ENCODE data around the gene GLB1L.
A peak's percentile ranks its signal among the peaks of the same experiment; 100 is the strongest.

The GLB1L gene

GRCh38 chr2:219221957-219222518 is 23.2 kb downstream of the GLB1L start:
- no peak for DNase-seq (ENCODE audit: low spot score)

DNA sequence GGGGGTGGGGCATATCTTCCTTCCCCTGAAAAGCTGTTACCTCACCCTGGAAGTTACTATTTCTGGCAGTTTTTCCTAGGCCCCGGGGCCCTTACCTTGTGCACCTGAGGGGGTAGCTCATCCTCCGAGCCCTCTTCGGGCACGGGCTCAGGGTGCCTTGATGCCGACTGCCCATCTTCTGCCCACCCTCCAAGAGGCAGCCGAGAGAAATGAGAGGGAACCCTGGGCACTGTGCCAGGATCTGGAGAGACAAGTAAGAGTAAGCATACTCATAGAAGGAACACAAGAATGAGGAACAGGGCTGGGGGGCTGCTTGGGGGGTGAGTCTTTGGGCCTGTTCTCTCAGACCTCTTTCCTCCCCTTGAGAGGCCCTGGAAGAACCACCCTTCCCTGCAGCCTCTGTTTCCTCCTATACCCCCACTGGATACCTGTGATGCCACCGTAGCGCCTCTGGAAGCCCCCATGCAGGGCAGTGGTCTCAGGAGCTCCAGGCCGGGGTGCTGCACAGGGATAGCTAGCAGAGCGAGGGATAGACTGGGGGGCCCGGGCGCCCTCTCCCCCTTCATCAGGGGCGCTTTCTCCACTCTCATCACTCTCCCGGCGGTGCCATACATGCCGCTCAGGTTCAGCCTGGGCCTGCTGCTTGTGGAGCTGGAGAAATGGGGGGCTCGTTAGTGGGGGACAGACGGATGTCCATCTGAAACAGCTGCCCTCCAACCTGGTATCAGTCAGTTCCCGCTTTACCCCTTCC is 24.4 kb downstream of the GLB1L start:
- DNase-seq (ENCODE audit: low spot score), result no peak

GRCh38 chr2:219219784-219220532 is 25.3 kb downstream of the GLB1L start:
- DNase-seq (ENCODE audit: low spot score), result no peak

DNA sequence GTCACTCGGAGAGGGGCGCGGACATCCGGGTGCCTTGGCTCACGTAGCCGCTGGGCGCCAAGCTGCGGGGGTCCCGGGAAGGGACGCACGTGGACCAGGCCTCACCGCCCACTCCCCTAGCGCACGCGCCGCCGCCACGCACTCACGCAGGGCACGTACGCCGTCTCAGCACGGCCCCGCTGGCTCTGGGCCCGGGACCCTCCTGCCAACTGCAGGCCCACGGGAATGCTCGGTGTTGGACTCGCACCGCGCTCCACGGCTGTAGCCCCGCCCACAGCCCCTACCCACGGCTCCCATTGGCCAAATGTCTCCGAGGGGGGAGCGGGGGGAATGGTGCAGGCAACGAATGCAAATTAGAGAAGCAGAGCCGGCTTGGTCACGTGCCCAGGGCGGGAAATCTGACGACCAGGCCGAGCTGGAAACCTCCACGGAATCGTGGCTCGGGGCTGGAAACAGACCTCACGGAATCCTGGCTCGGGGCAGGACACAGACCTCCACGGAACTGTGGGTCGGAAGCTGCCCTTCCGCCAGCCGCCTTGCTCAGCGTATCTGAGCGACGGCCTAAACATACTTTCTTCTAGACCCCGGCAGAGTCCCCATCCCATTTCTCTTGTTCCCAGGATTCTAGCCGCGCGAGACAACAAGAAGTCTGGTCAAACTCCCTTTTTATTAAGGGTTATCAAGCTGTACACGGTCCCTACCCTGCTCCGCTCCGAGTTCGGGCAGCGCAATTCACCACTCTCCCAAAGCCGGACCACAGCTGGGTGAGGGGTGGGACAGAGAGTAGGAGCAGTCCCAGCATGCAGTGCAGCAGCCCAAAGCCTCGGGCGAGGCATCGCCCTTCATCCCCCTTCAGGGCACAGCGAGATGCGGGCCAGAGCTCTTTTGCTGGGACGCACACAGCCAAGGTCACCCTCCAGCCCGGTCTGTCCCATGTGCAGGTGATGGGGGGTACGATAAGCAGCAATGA is 26.2 kb downstream of the GLB1L start, which contains the start of gene ABCB6:
ABCB6 (minus strand) TSS at position 227 of the 970 bp plus-strand sequence. CDS start 285 bp downstream, outside the sequence.
- DNase-seq (ENCODE audit: low spot score), result peak; percentile 84

- DNase-seq (ENCODE audit: low spot score), result peak; percentile 75
Observed at GRCh38 chr2:219218217-219218731, 27.0 kb downstream of the GLB1L start.

DNA sequence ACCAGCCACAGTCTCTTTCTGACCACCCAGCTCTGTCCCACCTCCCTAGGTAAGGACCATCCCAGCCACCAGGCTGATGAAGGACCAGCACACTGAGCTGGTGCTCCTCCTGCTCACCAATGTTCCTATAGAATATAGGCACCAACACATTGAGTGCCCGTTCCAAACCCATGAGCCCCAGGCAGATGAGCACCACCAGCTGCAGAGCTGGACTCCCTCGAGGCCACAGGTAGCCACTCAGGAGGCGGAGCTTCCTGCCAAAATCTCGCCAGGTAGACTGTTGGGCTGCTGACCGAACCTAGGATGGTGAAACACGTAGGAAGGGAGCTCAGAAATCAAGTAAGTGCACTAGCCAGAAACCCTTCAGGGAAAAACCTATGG is 28.7 kb downstream of the GLB1L start:
- DNase-seq (ENCODE audit: low spot score), result no peak

DNA sequence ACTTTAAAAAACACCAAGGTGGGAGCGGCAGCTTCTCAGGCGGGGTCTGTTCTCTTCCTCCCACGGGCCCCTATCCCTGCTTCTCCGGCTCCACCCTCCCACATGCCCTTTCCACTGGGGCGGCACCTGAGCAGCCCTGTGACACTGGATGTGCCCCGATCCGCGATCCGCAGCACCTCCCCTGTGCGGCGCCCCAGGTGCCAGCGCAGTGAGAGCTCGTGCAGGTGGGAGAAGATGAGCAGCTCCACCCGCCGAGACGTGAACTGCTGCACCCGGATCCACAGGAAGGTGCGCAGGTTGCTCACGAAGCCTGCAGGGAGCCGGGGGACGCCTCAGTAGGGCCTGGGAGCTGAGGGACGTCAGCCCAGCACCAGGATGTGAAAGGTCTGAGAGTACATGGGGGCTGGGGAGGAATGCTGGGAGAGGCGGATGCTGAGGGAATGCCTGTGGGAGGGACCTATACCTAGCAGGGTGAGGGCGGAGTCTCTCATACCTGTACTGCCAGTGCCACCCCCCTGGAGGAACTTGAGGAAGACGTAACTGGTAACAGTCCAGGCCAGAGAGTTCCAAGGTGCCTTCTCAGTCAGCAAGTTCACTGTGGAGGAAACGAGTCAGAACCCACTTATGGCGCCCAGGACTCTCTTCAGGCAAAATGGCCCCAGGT is 29.2 kb downstream of the GLB1L start:
- peak; percentile 37 for DNase-seq (ENCODE audit: low spot score)

- DNase-seq (ENCODE audit: low spot score), result no peak
Observed at GRCh38 chr2:219214786-219215185, 30.5 kb downstream of the GLB1L start.

DNA sequence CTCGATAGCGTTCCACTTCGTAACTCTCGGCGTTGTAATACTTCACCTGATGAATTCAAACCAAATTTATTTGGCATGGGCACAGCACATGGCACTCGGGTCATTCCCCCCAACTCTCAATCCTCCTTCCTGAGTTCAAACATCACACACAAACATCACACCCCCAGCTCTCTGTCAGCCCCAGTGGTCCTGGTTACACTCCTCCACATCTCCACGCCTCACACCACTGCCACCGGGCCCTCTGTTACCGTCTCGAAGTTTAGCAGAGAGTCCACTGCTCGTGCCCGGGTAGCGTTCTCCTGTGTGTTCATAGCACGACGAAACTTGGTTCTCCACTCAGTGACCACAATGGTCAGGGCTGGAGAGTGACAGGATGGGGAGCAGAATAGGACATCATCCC is 31.1 kb downstream of the GLB1L start:
- no peak for DNase-seq (ENCODE audit: low spot score)

DNA sequence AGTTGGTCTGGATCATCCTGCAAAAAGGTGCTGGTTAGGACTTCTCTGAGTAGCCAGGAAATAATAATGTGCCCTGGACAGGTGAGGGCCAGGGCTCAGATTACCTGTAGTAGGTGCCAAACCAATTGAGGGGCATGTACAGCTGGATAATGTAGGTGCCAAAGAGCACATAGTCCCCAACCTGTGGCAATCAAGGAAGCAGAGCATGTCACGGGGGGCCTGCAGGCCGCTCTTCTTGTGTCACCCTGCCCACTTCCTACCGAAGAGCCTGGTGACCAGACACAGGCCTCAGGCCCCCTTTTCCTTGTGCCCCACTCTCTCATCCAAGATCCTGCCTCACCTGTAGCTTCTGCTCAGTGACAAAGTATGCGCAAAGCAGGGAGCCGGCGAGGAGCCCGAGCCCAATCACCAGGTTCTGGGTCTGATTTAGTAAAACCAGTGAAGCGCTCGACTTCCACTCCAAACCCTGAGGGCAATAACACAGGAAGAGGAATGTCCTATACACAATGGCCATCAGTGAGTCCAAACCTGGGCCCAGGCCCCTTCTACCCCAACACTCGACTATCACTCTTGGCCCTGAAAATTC is 31.7 kb downstream of the GLB1L start:
- no peak for DNase-seq (ENCODE audit: low spot score)

- DNase-seq (ENCODE audit: low spot score), result no peak
Observed at GRCh38 chr2:219213026-219213415, 32.2 kb downstream of the GLB1L start.

- no peak for DNase-seq (ENCODE audit: low spot score)
Observed at GRCh38 chr2:219210886-219211362, 34.3 kb downstream of the GLB1L start.

DNA sequence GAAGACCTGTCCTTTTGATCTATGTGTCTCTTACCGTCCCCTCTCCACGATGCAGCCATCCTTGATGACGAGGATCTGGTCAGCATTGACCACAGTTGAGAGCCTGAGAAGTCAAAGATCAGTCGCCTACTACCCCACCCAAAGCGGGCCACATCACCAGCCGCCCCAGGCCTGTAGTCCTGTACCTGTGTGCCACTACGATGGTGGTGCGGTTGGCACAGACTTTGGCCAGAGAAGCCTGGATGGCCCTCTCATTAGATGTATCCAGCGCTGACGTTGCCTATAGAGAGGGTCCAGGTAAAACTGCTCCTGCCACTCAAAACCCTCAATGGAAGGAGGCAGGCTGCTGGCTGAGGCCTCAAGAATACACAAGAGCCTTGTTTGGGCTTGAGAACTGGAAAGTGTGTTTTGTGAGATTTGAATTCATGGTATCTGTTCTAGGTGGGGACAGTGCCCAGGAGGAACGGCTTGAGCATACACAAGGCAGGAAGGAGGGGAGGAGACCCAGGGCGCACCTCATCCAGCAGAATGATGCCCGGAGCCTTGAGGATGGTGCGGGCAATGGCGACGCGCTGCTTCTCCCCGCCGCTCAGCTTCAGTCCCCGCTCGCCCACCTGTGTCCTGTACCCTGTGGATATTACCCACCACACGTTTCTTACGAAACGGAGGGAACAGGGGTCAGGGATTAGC is 34.9 kb downstream of the GLB1L start:
- no peak for DNase-seq (ENCODE audit: low spot score)

- DNase-seq (ENCODE audit: low spot score), result no peak
Observed at GRCh38 chr2:219209236-219210195, 35.7 kb downstream of the GLB1L start.

GRCh38 chr2:219207884-219208740 is 37.1 kb downstream of the GLB1L start:
- DNase-seq (ENCODE audit: low spot score), result peak; percentile 67

GRCh38 chr2:219207134-219207883 is 37.9 kb downstream of the GLB1L start:
- no peak for DNase-seq (ENCODE audit: low spot score)
